IgD-negative memory B cell (primary cell): Measurements from ENCODE around the gene GPR143. TPM values are rescaled to one million over a fixed set of nuclear protein-coding genes. Genes with fewer than 3 reads are reported as not detected.
A peak's percentile ranks its signal among the peaks of the same experiment; 100 is the strongest.

Experiments used
- H3K27ac Mint-ChIP-seq, 3 donors: one replicate each; pipeline ENCODE4 v1.8.0; 2020 to 2022; ENCODE audit warnings: mild to moderate bottlenecking in 3 of 3, mixed read lengths in 3 of 3, moderate library complexity in 1 of 3
- H3K27me3 Mint-ChIP-seq: one replicate; pipeline ENCODE4 v1.8.0; 2021; ENCODE audit warnings: mixed read lengths
- H3K36me3 Mint-ChIP-seq: one replicate; pipeline ENCODE4 v1.8.0; 2020; ENCODE audit warnings: mild to moderate bottlenecking, mixed read lengths
- H3K4me1 Mint-ChIP-seq, 3 donors: one replicate each; pipeline ENCODE4 v1.8.0; 2020 to 2022; ENCODE audit warnings: mixed read lengths in 3 of 3, mild to moderate bottlenecking in 1 of 3
- H3K4me3 Mint-ChIP-seq, 4 donors: one replicate each; pipeline ENCODE4 v1.8.0; 2020 to 2022; ENCODE audit warnings: mild to moderate bottlenecking in 4 of 4, mixed read lengths in 4 of 4, moderate library complexity in 3 of 4
- H3K9me3 Mint-ChIP-seq, 3 donors: one replicate each; pipeline ENCODE4 v1.8.0; 2020 to 2021; ENCODE audit warnings: mixed read lengths in 3 of 3, mild to moderate bottlenecking in 1 of 3
- polyA plus RNA-seq: library from polyadenylated mRNA; unstranded; fragments of 300-500 nt; fragmentation: Illumina TruSeq; gene quantifications from one replicate; pipeline ENCODE4 v1.2.3, GENCODE V29; 2021

The GPR143 gene
- polyA plus RNA-seq, 1 donor from 2014 or later, result 0.20 TPM

DNA sequence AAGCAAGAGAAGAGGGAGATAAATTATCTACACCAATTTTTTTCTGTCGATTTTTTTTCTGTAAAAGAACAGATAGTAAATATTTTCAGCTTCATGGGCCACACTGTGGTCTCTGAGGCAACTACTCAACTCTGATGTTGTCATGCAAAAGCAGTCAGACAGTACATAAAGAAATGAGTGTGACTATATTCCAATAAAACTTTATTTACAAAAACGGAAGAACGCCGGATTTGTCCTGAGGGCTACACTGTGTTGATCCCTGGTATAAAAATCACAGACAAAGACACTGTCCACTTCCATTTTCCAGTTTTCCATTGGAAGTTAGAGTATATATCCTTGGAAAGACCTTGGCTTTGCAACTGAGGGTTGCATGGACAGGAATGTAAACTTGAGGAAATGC is 18.0 kb downstream of the GPR143 start:
- Mint-ChIP-seq H3K9me3 (peaks cover 3 to 8% (median 6%) of the 10 kb centered on the region in 3 donors), H3K4me1 (peaks cover 0 to 4% (median 4%) of the 10 kb centered on the region in 3 donors), H3K4me3 (no peak overlapping the region), H3K27me3 (peaks cover 6% of the 10 kb centered on the region), H3K36me3 (peaks cover 2% of the 10 kb centered on the region), H3K27ac (no peak overlapping the region)

DNA sequence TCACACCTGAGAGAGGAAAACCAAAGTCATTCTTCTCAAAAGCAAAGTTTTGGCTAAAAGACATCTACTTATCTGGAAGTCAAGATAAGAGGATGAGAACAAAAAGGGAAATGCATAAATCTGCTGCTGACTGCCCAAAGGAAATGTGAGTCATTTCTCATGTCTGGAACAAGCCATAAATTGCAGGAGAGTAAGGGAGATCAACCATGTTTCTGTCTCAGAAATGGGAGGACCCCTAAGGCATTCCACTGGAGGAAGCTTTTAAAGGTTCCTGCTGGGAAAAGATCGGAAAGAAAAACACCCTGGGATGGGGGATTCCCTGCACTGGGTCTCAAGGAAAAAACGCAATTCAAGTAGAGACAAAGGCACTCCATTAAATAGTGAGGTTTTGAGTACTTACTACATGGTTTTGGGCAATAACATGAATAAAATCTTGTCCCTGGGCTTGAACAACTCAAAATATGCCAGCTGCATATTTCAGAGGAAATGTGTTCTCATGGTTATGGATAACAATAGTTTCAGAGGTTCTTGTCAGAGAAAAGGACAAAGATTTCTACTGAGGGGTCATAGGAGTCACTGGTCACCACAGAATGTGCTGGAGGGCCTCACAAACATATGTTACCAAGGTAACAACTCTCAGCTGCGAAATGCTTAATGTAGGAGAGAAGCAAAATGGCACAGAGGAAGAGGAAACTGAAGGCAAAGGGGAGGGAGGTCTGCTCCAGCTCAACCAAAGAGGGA is 19.3 kb downstream of the GPR143 start:
- Mint-ChIP-seq H3K36me3 (peaks cover 2% of the 10 kb centered on the region), H3K27me3 (peaks cover 6% of the 10 kb centered on the region), H3K9me3 (peaks cover 3 to 8% (median 6%) of the 10 kb centered on the region in 3 donors), H3K4me3 (no peak overlapping the region), H3K4me1 (peaks cover 0 to 4% (median 4%) of the 10 kb centered on the region in 3 donors), H3K27ac (peak overlapping the region in 1 of 3 donors; percentile 24)

DNA sequence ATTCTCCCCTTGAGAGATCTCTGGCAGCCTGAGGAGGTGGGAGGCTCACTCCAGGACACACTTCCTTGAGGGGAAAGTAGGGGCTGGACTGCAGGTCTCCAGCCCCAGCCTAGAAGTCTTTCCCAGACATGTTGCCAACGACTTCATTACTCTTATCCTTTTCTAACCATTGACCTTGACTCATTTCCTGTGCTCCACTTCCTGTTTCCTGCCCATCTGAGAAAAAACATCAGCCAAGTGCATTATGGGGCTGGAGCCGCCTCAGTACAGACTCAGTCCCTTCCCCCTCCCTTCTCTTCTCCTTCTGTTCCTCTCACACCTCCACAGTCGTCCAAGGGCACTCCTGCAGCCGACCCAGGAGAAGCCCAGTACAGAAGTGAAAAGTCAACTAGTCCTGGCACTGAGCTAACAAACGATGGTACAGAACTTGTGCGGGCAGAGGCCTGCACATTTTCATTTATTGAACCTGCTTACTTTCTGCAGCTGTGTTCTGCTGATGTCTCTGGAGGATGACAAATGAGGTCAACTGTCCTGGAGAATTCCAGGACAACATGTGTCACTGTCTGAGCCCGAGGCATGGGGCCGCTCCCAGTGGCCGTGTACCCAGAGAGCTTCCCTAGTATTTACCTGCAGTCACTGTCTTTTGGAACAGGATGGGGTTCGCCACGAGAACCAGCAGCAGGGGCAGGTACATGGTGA is 20.1 kb downstream of the GPR143 start:
- peaks cover 6% of the 10 kb centered on the region for H3K27me3 Mint-ChIP-seq
- peaks cover 0 to 4% (median 4%) of the 10 kb centered on the region in 3 donors for H3K4me1 Mint-ChIP-seq
- peaks cover 3 to 8% (median 6%) of the 10 kb centered on the region in 3 donors for H3K9me3 Mint-ChIP-seq
- peak overlapping the region in 2 of 4 donors; percentile 24 to 83 for H3K4me3 Mint-ChIP-seq
- H3K36me3 Mint-ChIP-seq, result peaks cover 2% of the 10 kb centered on the region
- peak overlapping the region in 1 of 3 donors; percentile 24 for H3K27ac Mint-ChIP-seq

DNA sequence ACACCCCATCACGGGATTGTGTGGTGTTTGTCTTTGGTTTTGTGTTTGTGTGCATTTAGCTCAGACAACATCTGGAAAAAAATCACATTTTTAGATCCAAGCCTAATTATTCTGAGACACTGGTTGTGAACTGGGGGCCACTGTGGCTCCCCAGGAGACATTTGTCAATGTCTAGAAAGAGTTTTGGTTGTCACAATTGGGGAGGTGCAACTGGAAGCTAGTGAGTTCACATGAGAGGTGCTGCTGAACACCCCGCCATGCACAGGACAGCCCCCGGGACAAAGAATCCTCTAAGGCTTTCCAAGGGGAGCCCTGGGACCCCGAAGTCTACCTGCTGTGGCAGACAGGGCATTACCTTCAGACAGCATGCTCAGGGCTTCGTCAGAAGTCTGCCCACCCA is 26.5 kb downstream of the GPR143 start:
- Mint-ChIP-seq H3K4me3 (no peak overlapping the region), H3K4me1 (no peaks in the 10 kb centered on the region), H3K9me3 (peaks cover 0 to 4% (median 0%) of the 10 kb centered on the region in 3 donors), H3K27ac (peak overlapping the region in 1 of 3 donors; percentile 89), H3K36me3 (no peaks in the 10 kb centered on the region), H3K27me3 (no peaks in the 10 kb centered on the region)

DNA sequence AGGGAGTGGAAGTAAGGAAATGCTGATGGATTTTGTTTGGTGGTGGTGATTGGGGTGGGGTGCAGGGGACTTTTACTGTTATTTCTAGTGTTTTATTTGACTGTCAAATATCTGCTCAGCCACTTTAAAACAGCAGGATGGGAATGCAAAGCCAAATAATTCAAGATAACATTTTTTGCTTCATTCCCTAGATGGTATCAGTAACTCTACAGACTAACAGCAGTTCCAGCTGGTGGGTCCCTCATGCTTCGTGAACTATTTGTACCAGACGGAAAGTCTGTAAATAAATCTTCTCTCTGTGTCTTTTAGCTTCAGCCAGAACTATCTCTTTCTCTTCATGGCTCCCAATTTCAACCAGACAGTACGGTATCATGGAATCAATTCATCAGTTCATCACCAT is 27.5 kb downstream of the GPR143 start:
- Mint-ChIP-seq H3K36me3 (no peaks in the 10 kb centered on the region), H3K27me3 (no peaks in the 10 kb centered on the region), H3K9me3 (peaks cover 0 to 4% (median 0%) of the 10 kb centered on the region in 3 donors), H3K4me1 (no peaks in the 10 kb centered on the region), H3K4me3 (no peak overlapping the region), H3K27ac (peak overlapping the region in 1 of 3 donors; percentile 32)

DNA sequence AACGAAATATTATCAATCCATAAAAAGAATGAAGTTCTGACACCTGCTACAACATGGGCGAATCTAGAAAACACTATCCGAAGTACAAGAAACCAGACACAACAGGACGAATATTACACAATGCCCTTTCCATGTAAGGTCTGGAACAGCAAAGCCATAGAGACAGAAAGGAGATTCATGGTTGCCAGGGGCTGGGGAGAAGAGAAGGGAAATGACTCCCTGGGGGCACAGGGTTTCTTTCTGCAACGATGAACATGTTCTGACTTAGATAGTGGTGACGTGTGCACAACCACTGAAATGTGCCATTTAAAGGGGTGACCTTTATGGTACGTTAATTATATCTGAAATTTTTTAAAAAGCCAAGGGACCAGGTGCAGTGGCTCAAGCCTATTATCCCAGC is 28.3 kb downstream of the GPR143 start:
- Mint-ChIP-seq H3K27ac (no peak overlapping the region), H3K27me3 (no peaks in the 10 kb centered on the region), H3K4me3 (no peak overlapping the region), H3K36me3 (no peaks in the 10 kb centered on the region), H3K9me3 (peaks cover 0 to 4% (median 0%) of the 10 kb centered on the region in 3 donors), H3K4me1 (no peaks in the 10 kb centered on the region)

DNA sequence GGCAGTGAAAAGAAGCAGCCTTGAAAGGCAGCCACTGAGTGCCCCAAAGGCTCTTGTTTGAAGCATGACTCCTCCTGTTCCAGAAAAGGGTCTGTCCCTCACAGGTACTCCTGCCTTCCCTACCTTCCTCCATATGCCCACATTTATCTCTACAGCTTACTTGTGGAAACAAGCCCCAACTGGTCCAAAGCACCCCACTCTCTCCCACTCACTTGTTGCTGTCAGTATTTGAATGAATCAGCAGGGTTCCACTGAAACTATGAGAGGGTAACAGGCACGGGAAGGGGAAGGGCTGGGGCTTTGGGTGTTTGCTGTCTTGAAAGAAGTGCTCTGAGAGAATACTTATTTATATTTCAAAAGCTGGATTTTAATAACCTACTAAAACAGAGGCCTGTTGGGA is 34.9 kb downstream of the GPR143 start:
- H3K27ac Mint-ChIP-seq, result no peak overlapping the region
- H3K36me3 Mint-ChIP-seq, result no peaks in the 10 kb centered on the region
- H3K9me3 Mint-ChIP-seq, result peaks cover 0 to 21% (median 12%) of the 10 kb centered on the region in 3 donors
- H3K4me3 Mint-ChIP-seq, result no peak overlapping the region
- H3K27me3 Mint-ChIP-seq, result peaks cover 4% of the 10 kb centered on the region
- no peaks in the 10 kb centered on the region for H3K4me1 Mint-ChIP-seq

DNA sequence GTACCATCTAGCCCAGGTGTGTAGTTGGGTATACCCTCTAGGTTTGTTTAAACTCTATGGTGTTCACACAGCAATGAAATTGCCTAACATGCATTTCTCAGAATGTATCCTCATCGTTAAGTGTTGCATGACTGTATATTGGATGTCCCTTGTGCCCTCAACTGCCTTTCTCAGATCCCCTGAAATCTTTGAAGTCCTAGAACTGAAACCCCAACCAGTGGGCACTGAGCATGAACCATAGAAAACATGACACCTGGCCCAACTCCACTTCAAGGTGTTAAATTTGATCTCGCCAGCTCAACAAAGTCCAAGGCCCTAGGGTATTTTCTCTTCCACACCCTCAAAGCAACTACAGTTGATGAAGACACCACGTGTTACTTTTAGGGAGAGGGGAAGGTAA is 35.6 kb downstream of the GPR143 start:
- H3K27me3 Mint-ChIP-seq, result peaks cover 4% of the 10 kb centered on the region
- peaks cover 0 to 18% (median 12%) of the 10 kb centered on the region in 3 donors for H3K9me3 Mint-ChIP-seq
- H3K4me1 Mint-ChIP-seq, result no peaks in the 10 kb centered on the region
- no peak overlapping the region for H3K27ac Mint-ChIP-seq
- no peaks in the 10 kb centered on the region for H3K36me3 Mint-ChIP-seq
- H3K4me3 Mint-ChIP-seq, result no peak overlapping the region

DNA sequence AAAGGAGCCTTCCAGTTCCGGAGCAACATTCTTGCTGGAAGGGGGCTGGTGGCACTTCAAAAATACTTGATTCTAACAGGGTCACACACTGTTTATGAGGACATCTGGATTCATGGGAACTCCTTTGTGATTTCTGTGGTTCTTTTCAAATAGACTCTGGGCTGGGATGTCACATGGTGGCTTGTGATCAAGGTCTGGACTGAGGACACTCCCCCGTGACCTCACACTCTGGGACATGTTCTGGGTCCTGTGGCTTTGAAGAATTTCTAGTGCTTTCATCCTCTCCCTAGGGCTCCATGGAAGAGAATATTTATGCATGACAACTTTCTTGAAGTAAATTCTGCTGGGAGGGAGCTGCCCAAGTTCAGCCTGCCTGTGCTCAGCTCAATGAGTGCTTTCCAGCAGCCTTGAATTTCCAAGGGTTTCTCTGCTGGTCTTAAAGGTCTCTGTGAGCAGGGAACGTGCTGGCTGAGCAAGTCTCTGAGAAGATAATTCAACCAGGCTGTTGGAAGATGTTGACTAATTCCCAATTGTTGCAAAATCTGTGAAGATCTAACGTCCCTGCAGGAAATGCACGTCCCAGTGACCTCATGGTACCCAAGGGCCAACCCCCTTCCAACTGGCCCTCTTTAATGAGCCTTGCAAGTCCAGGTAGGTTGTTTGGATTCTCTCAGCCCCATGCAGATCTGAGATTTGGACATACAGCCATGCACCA is 36.3 kb downstream of the GPR143 start:
- no peaks in the 10 kb centered on the region for H3K4me1 Mint-ChIP-seq
- no peaks in the 10 kb centered on the region for H3K36me3 Mint-ChIP-seq
- H3K27ac Mint-ChIP-seq, result no peak overlapping the region
- no peak overlapping the region for H3K4me3 Mint-ChIP-seq
- H3K9me3 Mint-ChIP-seq, result peaks cover 0 to 17% (median 12%) of the 10 kb centered on the region in 3 donors
- peaks cover 4% of the 10 kb centered on the region for H3K27me3 Mint-ChIP-seq

DNA sequence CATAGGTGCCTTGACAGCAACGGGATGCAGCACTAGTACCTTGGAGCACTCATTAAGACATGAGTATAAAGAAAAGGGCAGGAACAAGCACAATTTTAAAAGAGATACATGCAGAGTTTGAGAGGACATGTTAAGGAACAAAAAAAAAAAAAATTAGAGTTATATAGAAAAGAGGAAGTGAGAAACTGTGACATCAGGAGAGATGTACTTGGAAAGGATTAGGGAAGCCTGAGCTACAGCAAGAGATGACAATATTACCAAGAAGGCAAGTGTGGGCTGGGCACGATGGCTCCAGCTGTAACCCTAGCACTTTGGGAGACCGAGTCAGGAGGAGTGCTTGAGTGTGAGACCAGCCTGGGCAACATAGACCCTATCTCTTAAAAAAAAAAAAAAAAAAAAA is 37.4 kb downstream of the GPR143 start:
- peaks cover 0 to 22% (median 12%) of the 10 kb centered on the region in 3 donors for H3K9me3 Mint-ChIP-seq
- no peaks in the 10 kb centered on the region for H3K4me1 Mint-ChIP-seq
- peaks cover 3% of the 10 kb centered on the region for H3K36me3 Mint-ChIP-seq
- no peak overlapping the region for H3K27ac Mint-ChIP-seq
- no peak overlapping the region for H3K4me3 Mint-ChIP-seq
- peaks cover 4% of the 10 kb centered on the region for H3K27me3 Mint-ChIP-seq

DNA sequence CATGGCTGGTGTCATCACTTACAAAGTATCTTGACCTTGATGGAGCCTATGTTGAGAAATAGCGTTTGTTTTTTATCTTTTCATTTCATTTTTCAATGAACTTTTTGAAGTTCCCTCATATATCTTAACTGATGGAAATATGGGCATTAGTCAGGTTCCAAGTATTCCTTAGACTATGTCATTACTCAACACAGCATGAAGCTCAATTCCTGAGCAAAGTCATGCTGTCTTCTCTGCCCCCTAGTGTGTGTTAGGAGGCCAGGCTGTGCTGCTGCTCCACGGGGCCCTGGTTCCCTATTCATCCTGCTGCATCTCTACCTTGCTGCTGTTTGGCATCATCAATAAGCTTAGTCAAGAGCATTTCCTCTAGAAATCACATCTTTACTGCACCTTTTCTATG is 40.9 kb downstream of the GPR143 start:
- H3K9me3 Mint-ChIP-seq, result peaks cover 2 to 26% (median 16%) of the 10 kb centered on the region in 3 donors
- no peak overlapping the region for H3K27ac Mint-ChIP-seq
- peaks cover 13% of the 10 kb centered on the region for H3K36me3 Mint-ChIP-seq
- no peaks in the 10 kb centered on the region for H3K4me1 Mint-ChIP-seq
- H3K4me3 Mint-ChIP-seq, result no peak overlapping the region
- H3K27me3 Mint-ChIP-seq, result peaks cover 4% of the 10 kb centered on the region

DNA sequence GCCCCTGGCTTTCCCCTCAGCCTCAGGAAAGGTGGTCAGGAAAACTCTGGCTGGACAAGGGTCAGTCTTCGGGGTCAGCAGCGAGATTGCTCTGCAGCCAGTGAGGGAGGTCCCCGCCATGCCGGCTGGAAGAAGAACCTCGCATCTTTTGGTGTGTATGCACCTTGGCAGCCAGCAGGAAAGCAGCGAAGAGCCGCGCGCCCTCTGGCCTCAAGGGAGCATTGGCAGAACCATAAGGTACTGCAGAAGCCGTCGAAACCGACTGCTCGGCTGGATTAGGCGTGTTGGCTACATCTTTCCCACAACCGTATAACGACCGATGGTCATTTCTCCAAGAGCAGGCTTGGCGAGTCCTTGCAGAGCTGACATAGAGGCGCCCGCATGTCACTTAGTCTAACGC is 48.3 kb downstream of the GPR143 start:
- Mint-ChIP-seq H3K9me3 (peaks cover 0 to 3% (median 2%) of the 10 kb centered on the region in 3 donors), H3K27ac (no peak overlapping the region), H3K36me3 (peaks cover 12% of the 10 kb centered on the region), H3K4me3 (no peak overlapping the region), H3K4me1 (no peaks in the 10 kb centered on the region), H3K27me3 (no peaks in the 10 kb centered on the region)

DNA sequence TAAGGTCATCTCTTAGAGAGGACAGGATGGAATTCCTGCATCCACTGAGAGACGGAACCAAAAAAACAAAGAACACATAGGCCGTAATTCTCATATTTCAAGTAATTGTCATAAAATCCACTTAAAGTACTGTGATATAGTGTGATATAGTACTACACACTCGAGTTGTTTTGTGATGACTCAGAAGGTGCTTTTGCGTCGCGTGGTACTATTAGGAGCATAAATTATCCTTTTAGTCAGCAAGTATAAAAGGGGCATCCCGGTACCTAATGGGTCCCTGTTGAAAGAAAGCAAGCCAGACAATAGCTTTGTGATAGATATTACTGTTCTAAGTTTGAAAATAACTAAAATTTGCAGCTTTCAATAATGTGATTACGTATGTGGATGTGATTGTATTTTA is 55.3 kb downstream of the GPR143 start:
- Mint-ChIP-seq H3K27me3 (peaks cover 3% of the 10 kb centered on the region), H3K27ac (no peak overlapping the region), H3K9me3 (no peaks in the 10 kb centered on the region), H3K4me3 (no peak overlapping the region), H3K4me1 (peaks cover 6 to 9% (median 6%) of the 10 kb centered on the region in 3 donors), H3K36me3 (peaks cover 2% of the 10 kb centered on the region)

DNA sequence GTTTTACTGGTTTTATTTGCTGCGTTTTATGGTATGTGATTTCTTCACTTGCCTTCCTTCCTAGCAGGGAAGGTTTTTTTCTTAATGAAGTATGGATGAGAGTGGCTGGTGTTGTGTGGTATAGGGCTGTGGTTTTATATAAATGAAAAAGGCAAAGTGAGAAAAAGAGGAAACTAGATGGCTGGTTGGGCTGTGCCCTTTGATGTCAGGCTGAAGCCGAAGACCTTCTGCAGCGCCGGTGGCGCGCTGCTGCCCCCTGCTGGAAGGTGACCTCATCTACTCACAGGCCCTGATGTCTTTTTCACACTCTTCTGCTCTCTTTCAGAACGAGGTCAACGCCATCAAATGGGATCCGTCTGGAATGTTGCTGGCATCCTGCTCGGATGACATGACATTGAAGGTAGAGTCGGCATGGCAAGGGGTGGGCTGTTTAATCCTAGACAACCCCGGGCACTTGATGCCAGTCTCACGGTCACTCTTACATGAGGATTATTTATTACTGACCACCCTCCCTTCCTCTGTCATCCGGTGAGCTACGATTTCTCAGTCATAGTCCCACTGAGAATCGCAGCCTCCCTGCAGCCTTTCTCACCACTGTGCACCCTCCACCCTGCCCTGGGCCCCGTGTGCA is 56.6 kb downstream of the GPR143 start:
- H3K36me3 Mint-ChIP-seq, result no peaks in the 10 kb centered on the region
- H3K27ac Mint-ChIP-seq, result peak overlapping the region in 2 of 3 donors; percentile 0 to 71
- H3K4me1 Mint-ChIP-seq, result peaks cover 6 to 9% (median 6%) of the 10 kb centered on the region in 3 donors
- peaks cover 3% of the 10 kb centered on the region for H3K27me3 Mint-ChIP-seq
- H3K4me3 Mint-ChIP-seq, result peak overlapping the region in 1 of 4 donors; percentile 61
- H3K9me3 Mint-ChIP-seq, result no peaks in the 10 kb centered on the region

DNA sequence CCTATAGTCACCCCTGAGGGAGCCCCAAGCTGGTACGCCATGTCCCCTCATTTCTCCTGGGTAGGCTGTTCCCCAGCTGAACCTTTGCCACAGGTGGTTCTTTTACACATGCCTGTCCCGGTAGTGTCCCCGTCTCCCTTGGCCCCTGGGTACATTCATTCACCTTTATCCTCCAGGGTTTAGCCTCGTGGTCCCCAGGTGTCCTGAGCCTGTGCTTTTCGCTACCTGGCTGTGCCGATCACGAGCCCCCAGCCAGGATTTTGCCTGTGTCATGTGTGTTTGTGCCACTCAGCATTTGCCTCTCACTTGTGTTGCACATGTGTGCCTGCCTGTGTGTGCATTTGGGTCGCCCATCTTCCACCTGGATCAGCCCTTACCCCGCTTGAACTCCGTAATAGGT is 57.6 kb downstream of the GPR143 start:
- H3K36me3 Mint-ChIP-seq, result no peaks in the 10 kb centered on the region
- peaks cover 6 to 9% (median 9%) of the 10 kb centered on the region in 3 donors for H3K4me1 Mint-ChIP-seq
- H3K27ac Mint-ChIP-seq, result no peak overlapping the region
- H3K9me3 Mint-ChIP-seq, result no peaks in the 10 kb centered on the region
- peaks cover 3% of the 10 kb centered on the region for H3K27me3 Mint-ChIP-seq
- no peak overlapping the region for H3K4me3 Mint-ChIP-seq
